Transverse colon (tissue), 4 donors: ENCODE measurements around the gene ZNF264. TPM values are rescaled to one million over a fixed set of nuclear protein-coding genes. Genes with fewer than 3 reads are reported as not detected.

Experiments
- DNase-seq: peaks from one replicate; pipeline ENCODE4 v3.0.0-alpha.2; 2019
- H3K27ac ChIP-seq, 4 donors: fragments of 200-600 bp; sonication (generic); 2 replicates each; pipeline ENCODE4 v1.5.1; 2016 to 2018; ENCODE audit warnings: inconsistent platforms in 4 of 4
- H3K27me3 ChIP-seq: fragments of 200-600 bp; sonication (generic); 2 replicates; pipeline ENCODE4 v1.5.1; 2017; ENCODE audit warnings: inconsistent platforms
- H3K36me3 ChIP-seq, 4 donors: fragments of 200-600 bp; sonication (generic); 2 replicates each; pipeline ENCODE4 v1.5.1; 2017 to 2019; ENCODE audit warnings: inconsistent platforms in 4 of 4
- H3K4me1 ChIP-seq, 4 donors: fragments of 200-600 bp; sonication (generic); 2 replicates each; pipeline ENCODE4 v1.5.1; 2017 to 2020; ENCODE audit warnings: inconsistent platforms in 4 of 4
- H3K4me3 ChIP-seq, 4 donors: fragments of 200-600 bp; sonication (generic); 1 replicate in 1 of 4; 2 replicates in 3 of 4; pipeline versions ENCODE4 v1.5.1 to v1.6.1; 2017 to 2019; ENCODE audit warnings: inconsistent platforms in 4 of 4
- H3K9me3 ChIP-seq, 2 donors: fragments of 200-600 bp; sonication (generic); 2 replicates each; pipeline ENCODE4 v1.5.1; 2017 to 2019; ENCODE audit warnings: inconsistent platforms in 2 of 2
- CTCF ChIP-seq, 5 experiments: fragments of 200-600 bp in 3 of 5; fragments of 450-650 bp in 2 of 5; sonication (generic) in 3 of 5; IDR thresholded peaks; 1 replicate in 2 of 5; 2 replicates in 3 of 5; pipeline ENCODE4 v1.5.1; 2016 to 2017; ENCODE audit warnings: antibody characterized with exemption in 5 of 5, inconsistent platforms in 3 of 5, mild to moderate bottlenecking in 2 of 5, moderate library complexity in 1 of 5
- EP300 ChIP-seq: sonication (generic); formaldehyde crosslinking; IDR thresholded peaks from one replicate; pipeline ENCODE4 v1.6.1; 2017; ENCODE audit warnings: antibody characterized with exemption, low read depth
- POLR2A ChIP-seq: fragments of 450-650 bp; IDR thresholded peaks from one replicate; pipeline ENCODE4 v1.6.1; 2016; ENCODE audit warnings: antibody characterized with exemption, mild to moderate bottlenecking, moderate library complexity
- POLR2AphosphoS5 ChIP-seq, 3 donors: sonication (generic); formaldehyde crosslinking; IDR thresholded peaks; one replicate each; pipeline ENCODE4 v1.6.1; 2016; ENCODE audit warnings: antibody characterized with exemption in 3 of 3
- WGBS, 2 donors: methylation state at CpG; one replicate each; pipeline ENCODE4 v1.1.5; 2018; ENCODE audit warnings: low coverage in 1 of 2; 5-methylcytosine and 5-hydroxymethylcytosine counted together
- in situ Hi-C, 4 donors: fragments of 200-750 bp; cut with MboI; loops; one replicate each; pipeline versions ENCODE4 v1.15.0 to v1.15.1; 2017; ENCODE audit warnings: low sequenced_read_pairs in 3 of 4, low pct_ligation_motif_present in 1 of 4, low pct_unique_long_range_greater_than_20kb in 1 of 4
- intact Hi-C: fragments of 100-400 bp; cut with DNase I; formaldehyde crosslinking; loops from one replicate; pipeline ENCODE4 v1.15.1; 2023; ENCODE audit warnings: low total_unique reads
- small RNA-seq, 4 donors: library from RNA; depleted of rRNA; stranded (forward); fragments of <200 nt; gene quantifications; one replicate each; pipeline ENCODE3, GENCODE V24; 2016
- total RNA-seq, 4 donors: library from RNA; depleted of rRNA; stranded (reverse); fragments of >200 nt; gene quantifications; one replicate each; pipeline ENCODE4 v1.1.0, GENCODE V29; 2016

Gene ZNF264
- total RNA-seq, 4 donors from 2014 or later, result 24.3 to 166 (median 35.6) TPM

GRCh38 chr19:57271280-57271679 lies 80.0 kb downstream of the ZNF264 start:
- Histone ChIP-seq H3K9me3 (no peaks in the 10 kb centered on the region), H3K27me3 (no peaks in the 10 kb centered on the region), H3K4me1 (no peaks in the 10 kb centered on the region), H3K36me3 (no peaks in the 10 kb centered on the region), H3K27ac (no peak overlapping the region), H3K4me3 (no peak overlapping the region)
- in situ Hi-C loops, result no loop called here
- intact Hi-C loops, result no loop called here
- TF ChIP-seq EP300 (no peak), POLR2AphosphoS5 (IDR thresholded peaks at IDR 0.05) (no peak), CTCF (IDR thresholded peaks at IDR 0.05) (no peak), POLR2A (no peak)
- no peak for DNase-seq
- 96 to 97% methylated on average over 8 of the region's 8 CpGs for WGBS, 2 donors

Small RNA genes lying within 50 kb of the gene (small RNA-seq; reads per million reads assigned to genes)
- 0 reads per million in 4 donors for gene AC025588.3

Other genes with a start within 250 kb of the ZNF264 start
- not detected for gene USP29, start 71.5 kb upstream of the ZNF264 start, total RNA-seq
- gene ZIM3, start 46.3 kb upstream of the ZNF264 start, total RNA-seq, result not detected
- not detected for gene DUXA, start 24.0 kb upstream of the ZNF264 start, total RNA-seq
- gene AURKC, start 39.5 kb downstream of the ZNF264 start, total RNA-seq, result not detected
- gene ZNF805, start 49.1 kb downstream of the ZNF264 start, total RNA-seq, result 10 to 100 TPM; 11.1 to 21.3 (median 14.5) TPM
- gene ZNF460, start 89.0 kb downstream of the ZNF264 start, total RNA-seq, result 100 to 1,000 TPM in 1 of 4 donors, 10 to 100 TPM in 3; 44.4 to 191 (median 74.6) TPM
- gene ZNF543, start 129.0 kb downstream of the ZNF264 start, total RNA-seq, result 1 to 10 TPM; 1.4 to 9.7 (median 4.3) TPM
- 1 to 10 TPM in 3 of 4 donors, under 1 TPM in 1; 0.40 to 4.2 (median 3.5) TPM for gene ZNF304, start 159.8 kb downstream of the ZNF264 start, total RNA-seq
- gene TRAPPC2B, start 172.1 kb downstream of the ZNF264 start, total RNA-seq, result 10 to 100 TPM in 1 of 4 donors, 1 to 10 TPM in 1, not detected in 2; 8.3 to 12.5 TPM
- gene ZNF547, start 172.1 kb downstream of the ZNF264 start, total RNA-seq, result 1 to 10 TPM in 2 of 4 donors, under 1 TPM in 1, not detected in 1; 0.60 to 1.3 (median 1.2) TPM
- 10 to 100 TPM in 2 of 4 donors, 1 to 10 TPM in 2; 4.2 to 13.1 (median 8.2) TPM for gene ZNF548, start 198.4 kb downstream of the ZNF264 start, total RNA-seq
- 10 to 100 TPM; 10.6 to 53.1 (median 13.2) TPM for gene ZNF17, start 219.7 kb downstream of the ZNF264 start, total RNA-seq
- gene ZNF749, start 243.8 kb downstream of the ZNF264 start, total RNA-seq, result 10 to 100 TPM in 2 of 4 donors, 1 to 10 TPM in 1, under 1 TPM in 1; 0.75 to 19.1 (median 7.1) TPM